NCI-H526 treated with DMSO at 0.1 percent for 48 hours (cell line): ENCODE measurements around the gene AGAP3.

Experiments used
- DNase-seq: peaks from one replicate; lab custom pipeline; 2025; lab: John Stamatoyannopoulos, UW

The AGAP3 gene

GRCh38 chr7:151167197-151167961 lies 81.1 kb downstream of the AGAP3 start, which contains the start of gene GBX1:
Gene GBX1, minus strand, starts transcription at chr7:151167694. Its CDS starts 146 bp downstream, at chr7:151167548.
- no peak for DNase-seq

GRCh38 chr7:151168003-151168786 lies 81.9 kb downstream of the AGAP3 start:
- DNase-seq: no peak

- no peak for DNase-seq
Measured at GRCh38 chr7:151168787-151169162, 82.5 kb downstream of the AGAP3 start.

GRCh38 chr7:151172273-151173141 lies 86.2 kb downstream of the AGAP3 start:
- DNase-seq: peak; percentile 37

GRCh38 chr7:151173386-151174245 lies 87.3 kb downstream of the AGAP3 start:
- no peak for DNase-seq

- DNase-seq: peak; percentile 82
Measured at GRCh38 chr7:151174246-151175046, 88.2 kb downstream of the AGAP3 start.

GRCh38 chr7:151175047-151175792 lies 88.9 kb downstream of the AGAP3 start:
- DNase-seq: no peak

- DNase-seq: no peak
Measured at GRCh38 chr7:151175793-151176311, 89.6 kb downstream of the AGAP3 start.

GRCh38 chr7:151176401-151176800 lies 90.1 kb downstream of the AGAP3 start:
- DNase-seq: no peak

GRCh38 chr7:151177310-151177709 lies 91.0 kb downstream of the AGAP3 start:
- DNase-seq: no peak

GRCh38 chr7:151178236-151178635 lies 92.0 kb downstream of the AGAP3 start:
- DNase-seq: no peak

GRCh38 chr7:151178831-151179230 lies 92.6 kb downstream of the AGAP3 start:
- DNase-seq: no peak

- no peak for DNase-seq
Measured at GRCh38 chr7:151179287-151179860, 93.1 kb downstream of the AGAP3 start.

GRCh38 chr7:151179946-151180345 lies 93.7 kb downstream of the AGAP3 start:
- DNase-seq: no peak

- no peak for DNase-seq
Measured at GRCh38 chr7:151181011-151181431, 94.7 kb downstream of the AGAP3 start.

GRCh38 chr7:151185762-151186639 lies 99.7 kb downstream of the AGAP3 start:
- no peak for DNase-seq

GRCh38 chr7:151186640-151187408 lies 100.5 kb downstream of the AGAP3 start, which contains the start of gene ASB10:
Gene ASB10, minus strand, starts transcription at chr7:151187250. Its CDS starts 120 bp downstream, at chr7:151187130.
- DNase-seq: no peak
